HCT116 (cell line): Measurements from ENCODE around the gene RAB4A. TPM values are rescaled to one million over a fixed set of nuclear protein-coding genes. Genes with fewer than 3 reads are reported as not detected.

Source experiments
- ATAC-seq: fragments of 200-7000 bp; cut with Tn5 transposase; 2 replicates; pipeline ENCODE4 v1.9.1; 2020; ENCODE audit warnings: mild to moderate bottlenecking, moderate library complexity
- BruUV-seq: library from RNA; stranded (reverse); fragments of 400-500 nt; replicated peaks from 2 replicates; lab custom pipeline; 2021; lab: Mats Ljungman, UMichigan
- CTCF ChIA-PET: fragments of 300-600 bp; sonication (Branson Sonifier 250); formaldehyde crosslinking; loops from one replicate; lab custom pipeline; 2021; ENCODE audit warnings: antibody characterized with exemption; lab: Charles Lee
- POLR2A ChIA-PET: fragments of 300-600, 350-600 bp; sonication (Branson Sonifier 250); formaldehyde crosslinking; loops from one replicate; lab custom pipeline; 2021; ENCODE audit warnings: antibody characterized with exemption; lab: Charles Lee
- RAD21 ChIA-PET, 2 experiments: fragments of 300-600 bp; sonication (Branson Sonifier 250); formaldehyde crosslinking; loops; one replicate each; lab custom pipeline; 2023; ENCODE audit warnings: low total read pairs in 2 of 2; ENCODE audit not compliant: uncharacterized antibody in 2 of 2, unreplicated experiment in 2 of 2, low non-redundant PET in 1 of 2; lab: Charles Lee
- DNase-seq: peaks from one replicate; pipeline ENCODE4 v3.0.0-alpha.2; 2010; ENCODE audit warnings: low read depth, low spot score
- H2AFZ ChIP-seq: fragments of 200-600 bp; shearing (Covaris generic), sonication (generic); 2 replicates; pipeline ENCODE4 v1.6.1; 2017; ENCODE audit warnings: low read depth, mixed run types, mixed read lengths, antibody characterized with exemption, low read length; ENCODE audit not compliant: poor library complexity, severe bottlenecking
- H3K27ac ChIP-seq: 2 replicates; pipeline ENCODE4 v1.5.1; 2012; ENCODE audit warnings: low read depth, low read length
- H3K27me3 ChIP-seq: fragments of 200-600 bp; sonication (generic); 2 replicates; pipeline ENCODE4 v1.6.1; 2016; ENCODE audit warnings: mixed run types, low read length, mixed read lengths; ENCODE audit not compliant: insufficient read depth
- H3K36me3 ChIP-seq, 2 experiments: fragments of 200-500 bp in 1 of 2; fragments of 200-600 bp in 1 of 2; sonication (Bioruptor generic) in 1 of 2; sonication (generic) in 1 of 2; 2 replicates each; pipeline versions ENCODE4 v1.5.1 to v1.6.1; 2014 to 2016; ENCODE audit warnings: low read length in 2 of 2, inconsistent platforms in 1 of 2, mixed read lengths in 1 of 2, mixed run types in 1 of 2; ENCODE audit not compliant: insufficient read depth in 2 of 2, control insufficient read depth in 1 of 2
- H3K4me1 ChIP-seq, 2 experiments: fragments of 200-600 bp in 1 of 2; sonication (generic) in 1 of 2; 2 replicates each; pipeline versions ENCODE4 v1.5.1 to v1.6.1; 2012 to 2017; ENCODE audit warnings: low read length in 2 of 2, inconsistent platforms in 1 of 2, mild to moderate bottlenecking in 1 of 2, mixed read lengths in 1 of 2, mixed run types in 1 of 2, moderate library complexity in 1 of 2; ENCODE audit not compliant: insufficient read depth in 2 of 2, control insufficient read depth in 1 of 2
- H3K4me2 ChIP-seq: fragments of 200-600 bp; sonication (generic); 2 replicates; pipeline ENCODE4 v1.6.1; 2017; ENCODE audit warnings: mixed run types, low read length, mixed read lengths
- H3K4me3 ChIP-seq, 2 experiments: fragments of 200-600 bp in 1 of 2; sonication (generic) in 1 of 2; replicated peaks in 1 of 2; 2 replicates each; pipeline ENCODE4 v1.5.1; 2011 to 2016; ENCODE audit warnings: low read length in 2 of 2, control low read depth in 1 of 2, low read depth in 1 of 2, mild to moderate bottlenecking in 1 of 2, mixed read lengths in 1 of 2, mixed run types in 1 of 2
- H3K79me2 ChIP-seq: fragments of 200-600 bp; sonication (generic); 2 replicates; pipeline ENCODE4 v1.6.1; 2017; ENCODE audit warnings: mild to moderate bottlenecking, mixed run types, low read length, moderate library complexity, mixed read lengths; ENCODE audit not compliant: insufficient read depth
- H3K9ac ChIP-seq: fragments of 200-600 bp; sonication (generic); 2 replicates; pipeline ENCODE4 v1.6.1; 2016; ENCODE audit warnings: low read length, mixed read lengths
- H3K9me2 ChIP-seq: fragments of 200-600 bp; sonication (generic), shearing (Covaris generic); 2 replicates; pipeline ENCODE4 v1.6.1; 2017; ENCODE audit warnings: mixed run types, mild to moderate bottlenecking, moderate library complexity; ENCODE audit not compliant: insufficient read depth
- H3K9me3 ChIP-seq, 2 experiments: fragments of 200-500 bp in 1 of 2; fragments of 200-600 bp in 1 of 2; sonication (Bioruptor generic) in 1 of 2; sonication (generic) in 1 of 2; 2 replicates each; pipeline ENCODE4 v1.6.1; 2014 to 2017; ENCODE audit warnings: low read length in 2 of 2, mixed read lengths in 2 of 2, inconsistent platforms in 1 of 2, low read depth in 1 of 2, mild to moderate bottlenecking in 1 of 2, mixed run types in 1 of 2, moderate library complexity in 1 of 2; ENCODE audit not compliant: control insufficient read depth in 1 of 2, insufficient read depth in 1 of 2
- H4K20me1 ChIP-seq: fragments of 200-600 bp; sonication (generic), shearing (Covaris generic); 2 replicates; pipeline ENCODE4 v1.6.1; 2017; ENCODE audit warnings: mixed run types, mild to moderate bottlenecking, moderate library complexity; ENCODE audit not compliant: insufficient read depth
- ATF3 ChIP-seq: IDR thresholded peaks from 2 replicates; pipeline ENCODE4 v1.6.1; 2012
- CBX3 ChIP-seq: IDR thresholded peaks from 2 replicates; pipeline ENCODE4 v1.6.1; 2012; ENCODE audit warnings: low read depth
- CEBPB ChIP-seq: IDR thresholded peaks from 2 replicates; pipeline ENCODE4 v1.6.1; 2012; ENCODE audit warnings: low read depth
- EZH2 ChIP-seq: fragments of 200-600 bp; sonication (generic); IDR thresholded peaks from 2 replicates; pipeline ENCODE4 v1.6.1; 2017; ENCODE audit warnings: antibody characterized with exemption, mixed run types
- JUND ChIP-seq: IDR thresholded peaks from 2 replicates; pipeline ENCODE4 v1.6.1; 2012
- MAX ChIP-seq: IDR thresholded peaks from 2 replicates; pipeline ENCODE4 v1.6.1; 2012
- POLR2AphosphoS5 ChIP-seq: IDR thresholded peaks from 2 replicates; pipeline ENCODE4 v1.6.1; 2011; ENCODE audit warnings: mild to moderate bottlenecking, low read depth, low read length, moderate library complexity
- RAD21 ChIP-seq: IDR thresholded peaks from 2 replicates; pipeline ENCODE4 v1.6.1; 2012; ENCODE audit warnings: low read depth, mild to moderate bottlenecking
- REST ChIP-seq: IDR thresholded peaks from 2 replicates; pipeline ENCODE4 v1.6.1; 2012; ENCODE audit warnings: low read depth
- SIN3A ChIP-seq: IDR thresholded peaks from 2 replicates; pipeline ENCODE4 v1.6.1; 2012; ENCODE audit warnings: low read depth
- TCF7L2 ChIP-seq: IDR thresholded peaks from 2 replicates; pipeline ENCODE4 v1.7.0; 2011; ENCODE audit warnings: borderline replicate concordance, inconsistent platforms; ENCODE audit not compliant: insufficient read depth, insufficient read length; ENCODE audit errors: extremely low read depth
- ZBTB33 ChIP-seq: IDR thresholded peaks from 2 replicates; pipeline ENCODE4 v1.6.1; 2011; ENCODE audit warnings: mild to moderate bottlenecking, low read length, moderate library complexity; ENCODE audit not compliant: insufficient replicate concordance; ENCODE audit errors: extremely low read depth
- ZFX ChIP-seq: fragments of 450-650 bp; IDR thresholded peaks from 2 replicates; pipeline ENCODE4 v1.6.1; 2017
- ZNF274 ChIP-seq: fragments of 200-500 bp; sonication (Bioruptor generic); IDR thresholded peaks from 2 replicates; pipeline ENCODE4 v1.6.1; 2014; ENCODE audit warnings: mild to moderate bottlenecking, low read depth, low read length, inconsistent platforms
- intact Hi-C: fragments of 100-400 bp; cut with micrococcal nuclease; formaldehyde crosslinking; loops from 2 replicates; pipeline ENCODE4 v1.10.0; 2022
- total RNA-seq: library from RNA; stranded (reverse); gene quantifications from one replicate; pipeline ENCODE4 v1.2.1, GENCODE V29; 2021; ENCODE audit not compliant: unreplicated experiment

The RAB4A gene
- total RNA-seq, 1 experiment from 2014 or later, result 101 TPM

GRCh38 chr1:229241390-229241789 is 29.5 kb upstream of the RAB4A start:
- TF ChIP-seq RAD21 (no peak), TCF7L2 (no peak), ATF3 (no peak), CBX3 (no peak), ZBTB33 (no peak), CEBPB (no peak), EZH2 (no peak), ZNF274 (no peak), REST (no peak), MAX (no peak), ZFX (no peak), JUND (no peak), SIN3A (no peak), POLR2AphosphoS5 (no peak)
- RAD21 ChIA-PET, result no interaction called here

More at GRCh38 chr1:229241390-229241789, 29.5 kb upstream of the RAB4A start:
- DNase-seq, result no peak
- Histone ChIP-seq H4K20me1 (no peaks in the 10 kb centered on the region), H2AFZ (no peak overlapping the region), H3K9ac (no peak overlapping the region), H3K9me2 (no peaks in the 10 kb centered on the region), H3K4me1 (peaks cover 0 to 3% of the 10 kb centered on the region in 2 experiments; a peak in 2 of 4 replicates), H3K9me3 (0 out of 4 replicates have a peak, but pooled peaks cover 0 to 5% of the 10 kb centered on the region in 2 experiments), H3K4me2 (no peak overlapping the region), H3K27ac (no peak overlapping the region), H3K4me3 (no peak overlapping the region), H3K27me3 (no peaks in the 10 kb centered on the region), H3K36me3 (no peaks in the 10 kb centered on the region), H3K79me2 (no peaks in the 10 kb centered on the region)
- no peak for ATAC-seq
- CTCF ChIA-PET, result no interaction called here
- intact Hi-C loops, result no loop called here
- POLR2A ChIA-PET, result no interaction called here
- no TSS peak for BruUV-seq
